LNCaP clone FGC (cell line): Measurements from ENCODE around the gene NDUFS5.
"Not testable (repeated sequence)": the region's sequence is repeated elsewhere in the genome, so short reads cannot be mapped to it uniquely, and the experiment has no call there.

Experiments
- DNase-seq: peaks from one replicate; pipeline ENCODE4 v3.0.0-alpha.2; 2011; ENCODE audit warnings: low read depth
- H3K4me3 ChIP-seq: 2 replicates; pipeline ENCODE4 v1.5.1; 2011; ENCODE audit warnings: mild to moderate bottlenecking, low read depth, low read length, control low read depth
- TF ChIP-seq, protein P1 (sequence below): IDR thresholded peaks from 2 replicates; pipeline ENCODE4 v1.5.1; 2012; ENCODE audit warnings: mild to moderate bottlenecking; ENCODE audit not compliant: control insufficient read depth, insufficient read depth; ENCODE audit errors: extremely low read depth

The NDUFS5 gene

DNA sequence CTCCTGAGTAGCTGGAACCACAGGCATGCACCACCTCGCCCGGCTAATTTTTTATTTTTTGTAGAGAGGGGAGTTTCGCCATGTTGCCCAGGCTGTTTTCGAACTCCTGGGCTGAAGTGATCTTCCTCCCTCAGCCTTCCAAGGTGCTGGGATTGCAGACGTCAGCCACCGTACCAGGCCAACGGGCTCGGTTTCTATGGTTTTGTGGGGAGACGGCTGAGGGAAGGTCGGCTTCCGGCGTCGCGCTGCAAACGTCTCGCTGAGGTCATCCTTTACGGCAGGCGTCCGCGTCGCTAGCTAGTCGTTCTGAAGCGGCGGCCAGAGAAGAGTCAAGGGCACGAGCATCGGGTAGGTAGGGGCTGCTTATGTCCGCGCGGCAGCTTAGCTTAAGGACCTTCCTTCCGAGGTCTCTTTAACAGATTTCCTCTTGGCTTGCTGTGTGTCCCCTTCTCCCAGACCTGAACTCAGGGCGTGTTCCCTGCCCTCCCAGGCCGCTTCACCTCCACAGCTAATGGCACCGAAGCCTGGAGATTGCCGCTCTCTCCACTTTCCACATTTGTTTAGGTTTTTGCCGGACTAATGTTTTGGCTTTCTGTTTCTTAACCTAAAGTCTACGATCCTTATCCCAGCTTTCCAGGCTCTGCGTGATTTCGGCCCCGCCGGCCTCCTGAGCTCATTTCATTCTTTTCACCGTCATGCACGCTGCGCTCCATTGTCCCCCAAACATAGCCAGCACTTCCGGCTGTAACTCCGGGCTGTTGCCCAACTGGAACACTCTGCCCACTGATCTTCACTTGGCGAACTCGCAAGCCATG is at the start of gene NDUFS5:
Gene NDUFS5, plus strand, starts transcription at position 300 of the 815 bp plus-strand sequence. CDS start 2,375 bp downstream, outside the sequence.
- TF ChIP-seq, protein P1, sequence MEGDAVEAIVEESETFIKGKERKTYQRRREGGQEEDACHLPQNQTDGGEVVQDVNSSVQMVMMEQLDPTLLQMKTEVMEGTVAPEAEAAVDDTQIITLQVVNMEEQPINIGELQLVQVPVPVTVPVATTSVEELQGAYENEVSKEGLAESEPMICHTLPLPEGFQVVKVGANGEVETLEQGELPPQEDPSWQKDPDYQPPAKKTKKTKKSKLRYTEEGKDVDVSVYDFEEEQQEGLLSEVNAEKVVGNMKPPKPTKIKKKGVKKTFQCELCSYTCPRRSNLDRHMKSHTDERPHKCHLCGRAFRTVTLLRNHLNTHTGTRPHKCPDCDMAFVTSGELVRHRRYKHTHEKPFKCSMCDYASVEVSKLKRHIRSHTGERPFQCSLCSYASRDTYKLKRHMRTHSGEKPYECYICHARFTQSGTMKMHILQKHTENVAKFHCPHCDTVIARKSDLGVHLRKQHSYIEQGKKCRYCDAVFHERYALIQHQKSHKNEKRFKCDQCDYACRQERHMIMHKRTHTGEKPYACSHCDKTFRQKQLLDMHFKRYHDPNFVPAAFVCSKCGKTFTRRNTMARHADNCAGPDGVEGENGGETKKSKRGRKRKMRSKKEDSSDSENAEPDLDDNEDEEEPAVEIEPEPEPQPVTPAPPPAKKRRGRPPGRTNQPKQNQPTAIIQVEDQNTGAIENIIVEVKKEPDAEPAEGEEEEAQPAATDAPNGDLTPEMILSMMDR: no peak
- peak within 1 kb of the TSS; percentile 89 for H3K4me3 ChIP-seq
- DNase-seq: peak; percentile 89

DNA sequence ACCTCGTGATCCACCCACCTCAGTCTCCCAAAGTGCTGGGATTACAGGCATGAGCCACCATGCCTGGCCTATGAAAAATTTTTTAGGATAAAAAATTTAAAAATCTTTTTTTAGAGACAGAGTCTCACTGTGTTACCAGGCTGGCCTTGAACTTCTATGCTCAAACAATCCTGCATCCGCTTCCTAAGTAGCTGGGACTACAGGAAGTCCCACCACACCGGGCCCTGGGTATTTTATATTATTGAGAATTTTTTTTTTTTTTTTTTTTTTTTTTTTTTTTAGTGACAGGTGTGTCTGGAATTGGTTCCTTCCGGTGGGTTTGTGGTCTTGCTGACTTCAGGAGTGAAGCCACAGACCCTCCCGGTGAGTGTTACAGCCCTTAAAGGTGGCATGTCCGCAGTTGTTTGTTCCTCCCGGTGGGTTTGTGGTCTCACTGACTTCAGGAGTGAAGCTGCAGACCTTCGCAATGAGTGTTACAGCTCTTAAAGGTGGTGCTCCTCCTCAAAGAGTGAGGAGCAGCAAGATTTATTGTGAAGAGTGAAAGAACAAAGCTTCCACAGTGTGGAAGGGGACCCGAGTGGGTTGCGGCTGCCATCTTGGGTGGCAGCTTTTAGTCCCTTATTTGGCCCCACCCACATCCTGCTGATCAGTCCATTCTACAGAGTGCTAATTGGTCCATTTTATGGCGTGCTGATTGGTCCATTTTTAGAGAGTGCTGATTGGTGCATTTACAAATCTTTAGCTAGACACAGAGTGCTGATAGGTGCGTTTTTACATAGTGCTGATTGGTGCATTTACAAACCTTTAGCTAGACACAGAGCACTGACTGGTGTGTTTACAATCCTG is 48.5 kb upstream of the NDUFS5 start:
- not testable (repeated sequence) for DNase-seq, H3K4me3 ChIP-seq

DNA sequence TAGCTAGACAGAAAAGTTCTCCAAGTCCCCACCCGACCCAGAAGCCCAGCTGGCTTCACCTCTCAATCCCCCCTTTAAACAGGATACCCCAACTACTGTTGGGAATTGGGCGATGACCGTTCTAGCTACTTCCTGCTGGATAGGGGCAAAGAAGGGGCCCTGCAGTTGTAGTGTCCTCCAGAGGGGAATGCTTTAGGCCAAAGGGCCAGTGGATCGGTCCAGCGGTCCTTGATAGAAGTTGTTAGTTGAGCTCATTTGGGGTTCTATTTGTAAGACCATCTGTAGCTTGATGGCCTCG is 48.0 kb upstream of the NDUFS5 start:
- DNase-seq: not testable (repeated sequence)

DNA sequence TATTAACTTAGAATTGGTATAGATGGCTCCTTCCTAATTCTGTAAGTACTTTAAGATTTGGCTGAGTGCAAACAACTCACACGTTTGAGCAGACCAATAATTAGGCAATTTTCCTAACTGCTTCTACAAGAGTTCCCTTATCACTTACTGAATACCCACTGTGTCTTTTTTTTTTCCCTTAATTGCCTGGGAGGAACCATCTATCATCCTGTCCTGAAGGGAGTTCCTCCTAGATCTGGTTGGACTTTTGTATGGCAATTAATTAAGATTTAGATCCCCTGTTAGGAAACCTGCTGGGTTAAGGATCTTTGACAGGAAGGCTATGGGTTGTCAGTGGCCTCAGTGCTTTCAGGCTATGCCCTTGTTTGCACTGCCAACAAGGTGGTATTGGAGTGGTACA is 46.8 kb upstream of the NDUFS5 start:
- H3K4me3 ChIP-seq, DNase-seq: not testable (repeated sequence)

More for the DNA sequence above, 48.0 kb upstream of the NDUFS5 start:
- not testable (repeated sequence) for H3K4me3 ChIP-seq

DNA sequence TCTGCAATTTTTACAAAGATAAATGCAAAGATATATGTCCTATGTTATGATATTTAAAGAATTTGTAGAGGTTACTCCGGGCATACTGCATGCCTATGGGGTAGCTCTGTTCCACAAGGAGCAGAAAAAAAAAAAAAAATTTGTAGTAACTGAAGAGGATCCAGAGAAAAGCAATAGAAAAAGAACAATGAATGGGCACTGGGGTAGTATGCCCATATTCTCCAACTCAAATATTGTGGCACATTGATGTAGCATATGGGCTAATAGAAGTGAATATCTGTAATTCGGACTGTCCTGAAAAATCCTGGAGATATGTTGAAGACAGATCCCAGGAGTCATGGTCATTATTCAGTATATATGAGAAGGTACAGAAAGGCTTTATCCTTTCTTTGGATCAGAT is 36.2 kb upstream of the NDUFS5 start:
- TF ChIP-seq, protein P1: no peak
- H3K4me3 ChIP-seq: no peak overlapping the region
- no peak for DNase-seq

- no peak for DNase-seq
- TF ChIP-seq, protein P1: no peak
Observed at GRCh38 chr1:38990386-38990737, 35.8 kb upstream of the NDUFS5 start.

DNA sequence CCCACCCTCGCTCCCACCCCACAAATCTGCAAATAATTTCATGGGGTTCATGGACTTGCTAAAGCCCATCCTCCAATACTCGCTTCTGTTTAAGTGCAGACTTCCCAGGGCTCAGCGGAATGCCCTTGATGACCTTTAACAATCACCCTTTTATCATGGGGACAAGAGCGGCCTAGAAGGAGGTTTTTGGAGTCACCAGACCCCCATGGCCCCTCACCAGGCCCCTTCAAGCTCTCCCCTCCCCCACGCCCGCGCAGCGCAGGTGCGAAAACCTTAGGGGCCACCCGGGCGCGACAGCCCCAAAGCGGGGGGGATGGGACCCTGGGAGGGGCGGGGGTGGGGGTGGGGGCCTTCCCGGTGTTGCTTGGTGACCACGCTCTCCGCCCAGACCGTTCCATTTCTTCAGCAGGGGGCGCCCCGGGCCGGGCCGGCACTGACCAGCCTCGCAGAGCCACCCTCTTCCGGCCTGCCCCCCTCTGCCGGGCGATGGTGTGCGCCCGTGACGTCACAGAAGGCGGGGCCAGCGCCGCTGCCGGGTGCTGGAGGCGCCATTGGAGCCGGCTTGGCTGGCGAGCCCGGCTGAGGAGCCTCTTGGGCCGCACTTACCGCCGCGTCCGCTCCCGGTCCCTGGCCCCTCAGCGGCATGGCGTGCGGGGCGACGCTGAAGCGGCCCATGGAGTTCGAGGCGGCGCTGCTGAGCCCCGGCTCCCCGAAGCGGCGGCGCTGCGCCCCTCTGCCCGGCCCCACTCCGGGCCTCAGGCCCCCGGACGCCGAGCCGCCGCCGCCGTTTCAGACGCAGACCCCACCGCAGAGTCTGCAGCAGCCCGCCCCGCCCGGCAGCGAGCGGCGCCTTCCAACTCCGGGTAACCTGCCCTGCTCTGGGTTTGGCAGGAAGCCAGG is 35.2 kb upstream of the NDUFS5 start, which contains the start of gene AKIRIN1:
Gene AKIRIN1, plus strand, starts transcription at position 539 of the 900 bp plus-strand sequence. Its CDS starts 105 bp downstream, at position 644.
- DNase-seq: peak; percentile 82
- H3K4me3 ChIP-seq: peak within 1 kb of the TSS; percentile 83
- TF ChIP-seq, protein P1: no peak

More at GRCh38 chr1:38990386-38990737, 35.8 kb upstream of the NDUFS5 start:
- peak overlapping the region; percentile 83 for H3K4me3 ChIP-seq
